CD4-positive, alpha-beta T cell treated with Interleukin-17A for 4 hours (primary cell): Measurements from ENCODE around the gene UBR3.
"Not testable (repeated sequence)": the region's sequence is repeated elsewhere in the genome, so short reads cannot be mapped to it uniquely, and the experiment has no call there.

Experiments used
- DNase-seq: peaks from one replicate; pipeline ENCODE4 v3.0.0-alpha.2; 2020; ENCODE audit warnings: mixed read lengths

UBR3 gene

GRCh38 chr2:169871994-169872393 is 44.7 kb downstream of the UBR3 start:
- DNase-seq: no peak

- peak; percentile 7 for DNase-seq
Observed at GRCh38 chr2:169877398-169877797, 50.1 kb downstream of the UBR3 start.

GRCh38 chr2:169887120-169887519 is 59.9 kb downstream of the UBR3 start:
- no peak for DNase-seq

GRCh38 chr2:169891593-169892298 is 64.5 kb downstream of the UBR3 start:
- no peak for DNase-seq

GRCh38 chr2:169892951-169893350 is 65.7 kb downstream of the UBR3 start:
- no peak for DNase-seq

- DNase-seq: no peak
Observed at GRCh38 chr2:169895294-169895985, 68.2 kb downstream of the UBR3 start.

- no peak for DNase-seq
Observed at GRCh38 chr2:169897834-169898233, 70.6 kb downstream of the UBR3 start.

GRCh38 chr2:169900103-169900502 is 72.8 kb downstream of the UBR3 start:
- not testable (repeated sequence) for DNase-seq

GRCh38 chr2:169900686-169901085 is 73.4 kb downstream of the UBR3 start:
- no peak for DNase-seq

- DNase-seq: no peak
Observed at GRCh38 chr2:169906731-169907130, 79.5 kb downstream of the UBR3 start.

GRCh38 chr2:169909376-169909775 is 82.1 kb downstream of the UBR3 start:
- DNase-seq: no peak

- no peak for DNase-seq
Observed at GRCh38 chr2:169910109-169910799, 83.0 kb downstream of the UBR3 start.

GRCh38 chr2:169911119-169911518 is 83.9 kb downstream of the UBR3 start:
- DNase-seq: no peak

GRCh38 chr2:169916623-169917022 is 89.4 kb downstream of the UBR3 start:
- no peak for DNase-seq

GRCh38 chr2:169923977-169924376 is 96.7 kb downstream of the UBR3 start:
- DNase-seq: no peak

GRCh38 chr2:169925968-169926367 is 98.7 kb downstream of the UBR3 start:
- DNase-seq: no peak

GRCh38 chr2:169928463-169928864 is 101.2 kb downstream of the UBR3 start:
- no peak for DNase-seq

- no peak for DNase-seq
Observed at GRCh38 chr2:169933124-169933711, 106.0 kb downstream of the UBR3 start.

GRCh38 chr2:169936652-169937051 is 109.4 kb downstream of the UBR3 start:
- DNase-seq: not testable (repeated sequence)

- no peak for DNase-seq
Observed at GRCh38 chr2:169945515-169945914, 118.3 kb downstream of the UBR3 start.

GRCh38 chr2:169946092-169946491 is 118.8 kb downstream of the UBR3 start:
- no peak for DNase-seq

GRCh38 chr2:169946546-169946945 is 119.3 kb downstream of the UBR3 start:
- no peak for DNase-seq

- DNase-seq: no peak
Observed at GRCh38 chr2:169955940-169956339, 128.7 kb downstream of the UBR3 start.

- not testable (repeated sequence) for DNase-seq
Observed at GRCh38 chr2:169957219-169957618, 130.0 kb downstream of the UBR3 start.
